Pulmonary artery endothelial cell (primary cell): ENCODE data around the gene GRAMD2B. TPM values are rescaled to one million over a fixed set of nuclear protein-coding genes. Genes with fewer than 3 reads are reported as not detected.
"Not testable (repeated sequence)": the region's sequence is repeated elsewhere in the genome, so short reads cannot be mapped to it uniquely, and the experiment has no call there.

Experiments
- DNase-seq: peaks from one replicate; pipeline ENCODE4 v3.0.0-alpha.2; 2011; ENCODE audit warnings: low read depth, low spot score
- total RNA-seq: library from RNA; depleted of rRNA; stranded (reverse); fragments of >200 nt; gene quantifications from 2 replicates; pipeline ENCODE4 v1.2.3, GENCODE V29; 2014

The GRAMD2B gene
- total RNA-seq, 1 donor from 2014 or later, result 2.0 TPM

- no peak for DNase-seq
These were observed 88.8 kb downstream of the GRAMD2B start for GRCh38 chr5:126511961-126512360.

DNA sequence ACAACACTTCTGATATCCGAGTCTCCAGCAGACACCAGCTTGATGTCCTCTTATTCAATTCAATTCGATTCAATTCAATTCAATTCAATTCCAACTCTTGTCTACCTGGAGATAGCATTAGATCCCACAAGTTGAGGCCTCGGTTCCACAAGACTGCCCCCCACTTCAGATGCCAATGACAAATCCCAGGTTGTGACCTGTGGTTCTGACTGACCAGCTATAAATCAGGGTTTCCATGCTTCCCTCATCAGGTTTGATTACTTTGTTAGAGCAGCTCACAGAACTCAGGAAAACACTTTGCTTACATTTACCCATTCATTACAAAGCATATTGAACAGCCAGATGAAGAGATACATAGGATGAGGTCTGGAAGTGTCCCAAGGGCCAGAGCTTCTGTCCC lies 89.2 kb downstream of the GRAMD2B start:
- DNase-seq, result no peak

DNA sequence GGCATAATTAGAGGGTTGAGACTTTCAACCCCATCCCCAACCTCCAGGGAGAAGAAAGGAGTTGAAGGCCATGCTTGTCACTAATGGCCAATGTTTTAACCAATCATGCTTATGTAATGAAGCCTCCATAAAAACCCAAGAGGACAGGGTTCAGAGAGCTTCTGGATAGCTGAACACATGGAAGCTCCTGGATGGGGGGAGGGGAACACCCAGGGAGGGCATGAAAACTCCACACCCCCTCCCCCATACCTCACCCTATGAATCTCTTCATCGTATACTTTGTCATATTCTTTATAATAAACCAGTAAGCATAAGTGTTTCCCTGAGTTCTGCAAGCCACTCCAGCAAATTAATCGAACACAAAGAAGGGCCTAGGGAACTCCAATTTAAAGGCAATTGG lies 90.1 kb downstream of the GRAMD2B start:
- DNase-seq, result no peak

- no peak for DNase-seq
These were observed 90.5 kb downstream of the GRAMD2B start for GRCh38 chr5:126513703-126514102.

DNA sequence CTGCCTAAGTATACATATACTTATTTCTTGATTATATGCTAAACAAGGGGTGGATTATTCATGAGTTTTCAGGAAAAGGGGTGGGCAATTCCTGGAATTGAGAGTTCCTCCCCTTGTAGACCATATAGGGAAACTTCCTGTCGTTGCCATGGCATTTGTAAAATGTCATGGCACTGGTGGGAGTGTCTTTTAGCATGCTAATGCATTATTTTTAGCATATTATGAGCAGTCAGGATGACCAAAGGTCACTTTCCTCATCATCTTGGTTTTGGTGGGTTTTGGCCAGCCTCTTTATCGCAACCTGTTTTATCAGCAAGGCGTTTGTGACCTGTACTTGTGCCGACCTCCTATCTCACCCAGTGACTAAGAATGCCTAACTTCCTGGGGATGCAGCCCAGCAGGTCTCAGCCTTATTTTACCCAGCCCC lies 90.9 kb downstream of the GRAMD2B start:
- no peak for DNase-seq

GRCh38 chr5:126514558-126515141 lies 91.4 kb downstream of the GRAMD2B start:
- no peak for DNase-seq

DNA sequence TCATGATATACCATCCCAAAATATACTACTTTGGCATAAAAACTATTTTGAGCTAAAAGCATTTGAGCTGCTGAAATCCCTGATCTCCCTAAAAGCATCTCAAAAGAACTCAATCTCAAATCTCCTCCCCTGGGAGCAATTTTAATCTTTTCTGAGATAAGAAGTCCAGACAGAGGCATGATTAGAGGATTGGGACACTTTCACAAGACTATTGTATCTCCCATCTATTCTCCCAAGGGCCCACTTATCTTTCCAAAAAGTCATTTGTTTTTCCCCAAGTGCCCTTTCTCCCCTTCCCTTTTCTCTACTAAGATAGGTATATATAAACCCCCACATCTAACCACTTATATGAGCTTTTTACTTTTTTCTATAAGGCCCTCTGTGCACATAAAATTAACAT lies 92.1 kb downstream of the GRAMD2B start:
- DNase-seq, result no peak

- no peak for DNase-seq
These were observed 92.9 kb downstream of the GRAMD2B start for GRCh38 chr5:126516133-126516532.

GRCh38 chr5:126516852-126517251 lies 93.6 kb downstream of the GRAMD2B start:
- no peak for DNase-seq

DNA sequence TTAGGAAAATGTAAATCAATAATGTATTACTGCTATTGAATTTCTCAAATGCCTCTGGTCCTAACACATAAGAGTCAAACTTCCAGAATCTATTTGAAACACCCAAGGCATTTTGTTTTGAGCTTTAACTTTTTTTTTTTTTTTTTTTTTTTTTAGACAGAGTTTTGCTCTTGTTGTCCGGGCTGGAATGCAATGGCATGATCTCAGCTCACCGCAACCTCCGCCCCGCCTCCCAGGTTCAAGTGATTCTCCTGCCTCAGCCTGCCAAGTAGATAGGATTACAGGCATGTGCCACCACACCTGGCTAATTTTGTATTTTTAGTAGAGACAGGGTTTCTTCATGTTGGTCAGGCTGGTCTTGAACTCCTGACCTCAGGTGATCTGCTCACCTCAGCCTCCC lies 96.0 kb downstream of the GRAMD2B start:
- DNase-seq, result not testable (repeated sequence)

DNA sequence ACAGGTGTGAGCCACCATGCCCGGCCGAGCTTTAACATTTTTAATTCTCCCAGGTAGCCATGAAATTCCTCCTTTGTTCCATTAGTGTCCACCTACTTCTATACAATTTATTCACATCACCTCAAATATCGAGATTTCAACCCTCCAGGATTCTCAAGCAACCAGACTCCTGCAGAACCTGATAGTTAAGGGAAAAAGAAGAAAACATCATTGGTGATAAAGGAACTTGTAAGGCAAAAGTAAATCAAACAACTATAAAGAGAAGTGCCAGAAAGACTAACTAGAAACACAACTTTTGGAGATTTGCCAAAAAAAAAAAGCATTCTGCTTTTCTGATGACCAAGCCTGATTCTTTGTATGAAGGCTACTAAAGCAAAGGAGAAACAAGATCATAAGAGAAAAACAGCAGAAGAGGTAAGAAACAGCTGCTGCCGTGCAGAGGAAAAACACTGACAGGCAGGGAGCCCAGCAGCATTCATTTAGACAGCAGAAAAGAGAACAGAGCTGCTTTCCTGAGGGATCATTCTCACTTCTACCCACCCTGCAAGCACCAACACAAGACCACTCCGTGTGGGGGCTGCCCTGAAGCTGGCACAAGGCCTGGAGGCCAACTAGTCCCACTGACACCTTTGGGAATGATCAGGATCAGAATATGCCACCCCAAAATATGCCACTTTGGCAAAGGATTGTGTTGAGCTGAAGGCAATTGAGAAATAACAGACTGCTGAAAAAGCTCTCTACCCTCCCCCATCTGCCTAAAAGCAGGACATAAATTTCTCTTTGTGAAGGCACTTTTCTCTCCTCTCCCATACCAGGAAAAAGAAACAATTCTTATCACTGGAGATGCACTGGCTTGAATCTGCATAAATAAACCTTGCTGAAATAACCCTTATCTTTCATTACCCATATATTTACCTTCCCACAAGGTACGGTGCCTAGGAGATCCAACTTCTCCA lies 96.7 kb downstream of the GRAMD2B start:
- DNase-seq, result no peak

GRCh38 chr5:126520593-126520953 lies 97.4 kb downstream of the GRAMD2B start:
- no peak for DNase-seq

DNA sequence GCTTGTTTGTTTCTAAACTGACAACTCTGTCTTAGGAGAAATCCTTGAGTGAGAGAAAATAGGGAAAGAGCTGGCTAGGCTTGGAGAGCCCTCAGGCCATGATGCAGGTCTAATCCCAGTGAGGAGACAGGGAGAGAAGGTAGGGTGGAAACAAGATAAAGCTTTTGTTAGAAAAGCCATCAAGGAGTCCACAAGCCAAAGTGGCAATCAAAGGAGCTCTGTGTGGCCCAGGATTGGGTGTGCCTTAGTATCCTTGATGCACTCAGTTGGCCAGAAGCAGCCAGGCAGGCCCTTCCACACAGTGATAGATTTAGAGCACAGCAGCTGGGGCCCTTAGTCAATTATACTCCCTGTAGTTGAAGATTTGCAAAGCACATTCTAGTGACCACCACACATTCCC lies 97.9 kb downstream of the GRAMD2B start:
- DNase-seq, result no peak

- DNase-seq, result no peak
These were observed 100.8 kb downstream of the GRAMD2B start for GRCh38 chr5:126523818-126524510.

DNA sequence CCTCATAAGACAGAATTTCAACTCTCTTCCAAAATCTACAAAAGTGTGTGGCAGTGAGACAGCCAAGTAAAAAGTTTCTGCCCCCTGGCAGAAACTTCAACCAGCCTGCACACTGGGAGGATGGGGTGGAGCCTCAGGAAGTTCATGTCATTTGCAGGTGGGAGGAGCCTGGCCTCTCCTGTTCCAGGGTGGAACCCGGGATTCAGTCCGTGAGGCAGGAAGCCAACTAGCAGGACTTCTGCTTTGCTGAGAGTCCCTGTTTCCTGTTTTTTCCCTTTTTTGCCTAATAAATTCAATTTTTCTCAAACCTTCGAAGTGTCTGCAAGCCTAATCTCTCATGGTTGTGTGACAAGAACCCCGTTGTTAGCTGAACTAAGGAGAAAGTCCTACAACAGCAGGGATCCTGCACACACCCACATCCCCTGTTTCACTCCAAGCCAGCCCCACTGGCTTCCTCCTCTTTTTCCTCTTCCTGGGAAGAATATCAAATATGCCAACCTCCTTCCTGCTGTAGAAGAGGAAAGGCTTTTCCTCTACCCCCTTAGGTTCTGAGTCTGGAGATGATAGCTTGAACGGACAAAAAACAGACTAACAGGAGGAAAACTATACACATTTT lies 102.5 kb downstream of the GRAMD2B start:
- DNase-seq, result no peak

DNA sequence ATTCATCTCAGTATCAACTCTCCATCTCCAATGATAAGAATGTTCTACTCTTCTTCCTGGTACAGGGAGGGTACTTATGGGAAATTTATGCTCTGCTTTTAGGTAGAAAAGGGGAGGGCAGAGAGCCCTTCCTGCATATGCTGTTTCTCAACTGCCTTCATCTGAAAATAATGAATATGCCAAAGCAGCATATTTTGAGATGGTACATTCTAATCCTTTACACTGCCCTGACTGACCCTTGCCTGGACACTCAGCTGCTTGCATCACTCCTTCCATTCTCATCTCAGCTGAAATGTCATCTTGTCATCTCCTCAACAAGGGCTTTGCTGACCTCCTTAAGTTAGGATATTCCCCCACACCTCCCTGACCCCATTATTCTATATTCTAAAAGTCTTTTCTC lies 103.3 kb downstream of the GRAMD2B start:
- no peak for DNase-seq

GRCh38 chr5:126527158-126527557 lies 103.9 kb downstream of the GRAMD2B start:
- no peak for DNase-seq

- no peak for DNase-seq
These were observed 104.7 kb downstream of the GRAMD2B start for GRCh38 chr5:126527892-126528291.

DNA sequence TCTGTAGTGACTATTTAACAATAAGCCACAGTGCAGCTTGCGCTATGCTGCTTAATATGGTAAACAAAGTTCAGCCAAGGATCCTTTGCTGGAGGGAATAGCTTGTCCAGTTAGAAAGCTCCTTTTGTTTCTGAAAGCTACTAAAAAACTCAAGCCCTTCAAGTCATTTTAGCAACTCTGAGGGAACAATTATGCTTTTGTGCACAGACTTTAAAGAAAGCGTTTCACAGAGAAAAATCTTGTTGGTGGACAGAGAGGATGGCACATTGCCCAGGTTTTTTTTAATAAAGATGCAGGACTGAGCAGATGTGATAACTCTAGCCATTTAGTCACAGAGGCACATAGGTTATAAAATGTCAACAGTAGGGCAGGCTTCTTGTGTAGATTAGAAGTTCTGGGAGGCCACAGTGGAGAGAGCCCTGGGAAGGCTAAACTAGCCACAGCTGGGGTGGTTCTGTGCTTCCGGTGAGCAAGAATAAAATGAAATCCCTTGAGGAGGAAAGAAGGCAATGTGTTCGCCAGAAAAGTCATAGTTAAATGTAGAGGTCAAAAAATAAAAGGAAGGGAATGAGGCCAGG lies 108.4 kb downstream of the GRAMD2B start:
- DNase-seq, result no peak

DNA sequence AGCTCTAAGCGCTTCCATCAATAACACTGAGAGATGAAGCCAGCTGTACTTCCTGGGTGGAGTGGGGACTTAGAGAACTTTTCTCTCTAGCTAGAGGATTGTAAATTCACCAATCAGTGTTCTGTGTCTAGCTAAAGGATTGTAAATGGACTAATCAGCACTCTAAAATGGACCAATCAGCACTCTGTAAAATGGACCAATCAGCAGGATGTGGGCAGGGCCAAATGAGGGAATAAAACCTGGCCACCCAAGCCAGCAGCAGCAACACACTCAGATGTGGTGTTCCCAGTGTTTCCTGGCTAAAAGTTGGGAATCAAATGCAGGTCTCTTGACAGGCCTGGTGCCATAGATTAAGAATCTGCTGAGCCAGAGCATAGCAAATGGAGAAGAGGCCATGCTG lies 111.3 kb downstream of the GRAMD2B start:
- DNase-seq, result no peak

DNA sequence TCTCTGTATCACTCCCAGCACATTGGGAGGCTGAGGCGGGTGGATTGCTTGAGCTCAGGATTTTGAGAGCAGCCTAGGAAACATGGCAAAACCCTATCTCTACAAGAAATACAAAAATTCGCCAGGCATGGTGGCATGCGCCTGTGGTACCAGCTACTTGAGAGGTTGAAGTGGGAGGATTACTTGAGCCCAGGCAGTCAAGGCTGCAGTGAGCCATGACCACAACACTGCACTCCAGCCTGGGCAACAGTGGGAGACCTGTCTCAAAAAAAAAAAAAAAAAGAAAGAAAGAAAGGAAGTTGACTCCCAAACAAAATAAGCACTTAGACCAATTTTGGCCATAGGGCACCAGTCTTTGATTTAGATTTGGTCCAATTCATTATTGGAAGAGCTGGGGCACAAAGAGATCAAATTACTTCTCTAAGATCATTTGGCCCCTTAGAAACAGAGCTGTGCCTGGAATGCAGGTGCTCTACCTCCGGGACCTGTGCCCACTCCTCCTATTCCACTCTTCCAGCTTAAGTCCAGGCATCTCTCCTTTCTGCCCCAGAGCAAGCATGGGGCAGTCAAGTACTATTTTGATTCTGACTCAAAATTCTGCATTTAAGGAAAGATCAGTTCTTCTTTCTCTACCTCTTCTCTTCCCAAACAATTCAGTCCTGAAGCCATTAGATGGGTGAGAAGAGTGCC lies 112.8 kb downstream of the GRAMD2B start:
- DNase-seq, result no peak
